ENCODE measurements around the gene VAV3.

- TF ChIP-seq, protein P1, sequence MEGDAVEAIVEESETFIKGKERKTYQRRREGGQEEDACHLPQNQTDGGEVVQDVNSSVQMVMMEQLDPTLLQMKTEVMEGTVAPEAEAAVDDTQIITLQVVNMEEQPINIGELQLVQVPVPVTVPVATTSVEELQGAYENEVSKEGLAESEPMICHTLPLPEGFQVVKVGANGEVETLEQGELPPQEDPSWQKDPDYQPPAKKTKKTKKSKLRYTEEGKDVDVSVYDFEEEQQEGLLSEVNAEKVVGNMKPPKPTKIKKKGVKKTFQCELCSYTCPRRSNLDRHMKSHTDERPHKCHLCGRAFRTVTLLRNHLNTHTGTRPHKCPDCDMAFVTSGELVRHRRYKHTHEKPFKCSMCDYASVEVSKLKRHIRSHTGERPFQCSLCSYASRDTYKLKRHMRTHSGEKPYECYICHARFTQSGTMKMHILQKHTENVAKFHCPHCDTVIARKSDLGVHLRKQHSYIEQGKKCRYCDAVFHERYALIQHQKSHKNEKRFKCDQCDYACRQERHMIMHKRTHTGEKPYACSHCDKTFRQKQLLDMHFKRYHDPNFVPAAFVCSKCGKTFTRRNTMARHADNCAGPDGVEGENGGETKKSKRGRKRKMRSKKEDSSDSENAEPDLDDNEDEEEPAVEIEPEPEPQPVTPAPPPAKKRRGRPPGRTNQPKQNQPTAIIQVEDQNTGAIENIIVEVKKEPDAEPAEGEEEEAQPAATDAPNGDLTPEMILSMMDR (IDR thresholded peaks at IDR 0.05 in 2 of 3, conservative IDR thresholded peaks at IDR 0.05 in 1 of 3; ENCODE audit: borderline replicate concordance in 1 of 3, insufficient read depth in 1 of 3, low read depth in 2 of 3, low read length in 2 of 3): no peak
- TF ChIP-seq, protein P2, sequence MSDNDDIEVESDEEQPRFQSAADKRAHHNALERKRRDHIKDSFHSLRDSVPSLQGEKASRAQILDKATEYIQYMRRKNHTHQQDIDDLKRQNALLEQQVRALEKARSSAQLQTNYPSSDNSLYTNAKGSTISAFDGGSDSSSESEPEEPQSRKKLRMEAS (IDR thresholded peaks at IDR 0.05): no peak
- TF ChIP-seq POLR2AphosphoS5 (IDR thresholded peaks at IDR 0.05; ENCODE audit: low read depth, low read length) (no peak), EGR1 (IDR thresholded peaks at IDR 0.05; ENCODE audit: low read depth) (no peak), EZH2phosphoT487 (IDR thresholded peaks at IDR 0.05; ENCODE audit: borderline replicate concordance) (no peak)
These were observed 305.0 kb downstream of the VAV3 start for GRCh38 chr1:107659961-107660360.
